Measurements from ENCODE around the gene SLC39A11. TPM values are rescaled to one million over a fixed set of nuclear protein-coding genes. Genes with fewer than 3 reads are reported as not detected.

Gene SLC39A11
- total RNA-seq, 1 experiment from 2014 or later = 15.2 TPM

- Histone ChIP-seq H3K4ac (ENCODE audit: low read depth, low read length) (no peak overlapping the region), H2BK20ac (ENCODE audit: low read depth, low read length, poor library complexity, severe bottlenecking) (no peak overlapping the region), H3K9ac (ENCODE audit: extremely low read depth, insufficient read length, low read length) (no peak overlapping the region), H2AK5ac (ENCODE audit: insufficient read length, low read length) (no peak overlapping the region), H3T11ph (ENCODE audit: low read length) (no peak overlapping the region), H4K91ac (ENCODE audit: insufficient read length, low read depth, low read length) (no peak overlapping the region), H2BK15ac (ENCODE audit: low read depth, low read length) (no peak overlapping the region), H2AFZ (ENCODE audit: low read length) (no peak overlapping the region), H2BK120ac (ENCODE audit: low read depth, low read length, poor library complexity, severe bottlenecking) (no peak overlapping the region), H3K4me2 (ENCODE audit: insufficient read depth, insufficient read length, low read length) (no peak overlapping the region), H4K5ac (ENCODE audit: insufficient read length, low read depth, low read length) (no peak overlapping the region), H3K9me3 (ENCODE audit: control insufficient read depth, low read depth, low read length) (no peaks in the 10 kb centered on the region), H2BK12ac (ENCODE audit: insufficient read length, low read depth, low read length) (no peak overlapping the region), H4K20me1 (ENCODE audit: control insufficient read depth, insufficient read depth, insufficient read length) (no peaks in the 10 kb centered on the region), H3K4me1 (ENCODE audit: insufficient read depth, low read length) (no peaks in the 10 kb centered on the region), H3K79me1 (ENCODE audit: insufficient read depth, low read depth, low read length, poor library complexity, severe bottlenecking) (no peaks in the 10 kb centered on the region), H3K14ac (ENCODE audit: insufficient read depth, low read length) (no peak overlapping the region), H3K18ac (ENCODE audit: insufficient read length, low read depth, low read length) (no peak overlapping the region), H2BK5ac (ENCODE audit: insufficient read length, low read length) (no peak overlapping the region), H3K27me3 (ENCODE audit: insufficient read depth, low read length) (no peaks in the 10 kb centered on the region), H3K56ac (ENCODE audit: insufficient read length, low read depth, low read length) (no peak overlapping the region), H3K79me2 (ENCODE audit: insufficient read depth, low read length) (no peaks in the 10 kb centered on the region; the same call in 1 of the 2 replicates), H3K23ac (ENCODE audit: insufficient read length, low read depth, low read length) (no peak overlapping the region), H3K23me2 (ENCODE audit: insufficient read length, low read depth, low read length, poor library complexity, severe bottlenecking) (no peaks in the 10 kb centered on the region), H4K8ac (replicated peaks; ENCODE audit: insufficient read length, low read depth, low read length) (no peak overlapping the region), H3K27ac (ENCODE audit: insufficient read length, low read depth, low read length) (no peak overlapping the region)
- H3K27me3 Mint-ChIP-seq (ENCODE audit: low read depth) = no peaks in the 10 kb centered on the region
- H3K27ac Mint-ChIP-seq = no peak overlapping the region
- no peaks in the 10 kb centered on the region for H3K36me3 Mint-ChIP-seq (ENCODE audit: insufficient read depth in 1 of 3, low read depth in 3 of 3)
- no peak for TF ChIP-seq CTCF (conservative IDR thresholded peaks at IDR 0.05)
- DNase-seq = no peak
- H3K4me1 Mint-ChIP-seq = peaks cover 5 to 12% of the 10 kb centered on the region in 2 experiments; a peak in 3 of 4 replicates
- no peak overlapping the region for H3K4me3 Mint-ChIP-seq
- H3K9me3 Mint-ChIP-seq = no peaks in the 10 kb centered on the region
- WGBS (ENCODE audit: extremely low coverage, insufficient read length, low lambda C conversion rate) = no CpG with 5 or more reads among the region's 8 CpGs
Observed at GRCh38 chr17:73029991-73030390, 62.5 kb downstream of the SLC39A11 start.
